ENCODE measurements around the gene DPF1.
A peak's percentile ranks its signal among the peaks of the same experiment; 100 is the strongest.
"Not testable (repeated sequence)": the region's sequence is repeated elsewhere in the genome, so short reads cannot be mapped to it uniquely, and the experiment has no call there.

The DPF1 gene

DNA sequence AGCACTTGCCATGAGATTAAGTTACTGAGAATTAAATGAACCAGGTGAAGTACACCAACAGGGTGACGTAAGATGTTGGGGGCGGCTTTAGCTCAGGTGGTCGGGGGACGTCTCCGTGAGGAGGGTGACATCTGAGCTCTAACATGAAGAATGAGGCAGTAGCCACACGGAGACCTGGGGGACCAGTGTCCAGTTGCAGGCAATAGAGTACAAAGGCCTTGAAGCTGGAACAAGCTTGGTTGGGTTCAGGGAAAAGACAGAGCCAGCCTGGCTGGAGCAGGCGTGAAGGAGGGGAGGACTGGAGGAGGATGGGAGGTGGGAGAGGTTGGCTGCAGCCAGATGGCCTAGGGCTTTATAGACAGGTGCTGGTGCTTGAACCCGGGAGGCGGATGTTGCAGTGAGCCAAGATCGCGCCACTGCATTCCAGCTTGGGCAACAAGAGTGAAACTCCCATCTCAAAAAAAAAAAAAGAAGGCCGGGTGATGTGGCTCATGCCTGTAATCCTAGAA is 42.0 kb upstream of the DPF1 start:
- ChIA-PET CTCF (interaction anchor here (0.6 to 2.4 kb wide), 15 partner anchors 8 to 363 kb away, joined by 3 to 11 read pairs (median 5); partner anchors contain the start of gene PPP1R14A), POLR2A (interaction anchor here (0.8 to 1.6 kb wide), 8 partner anchors 8 to 108 kb away, joined by 3 to 6 read pairs (median 3); partner anchors contain the start of genes PPP1R14A and PSMD8)
- WGBS (ENCODE audit: insufficient coverage): 91% methylated on average over 7 of the region's 12 CpGs
- H3K9me3 ChIP-seq (ENCODE audit: control extremely low read depth in 1 of 5, control insufficient read depth in 4 of 5, insufficient read depth in 2 of 5, low read depth in 1 of 5, low read length in 4 of 5): no peaks in the 10 kb centered on the region
- peaks cover 3 to 61% (median 53%) of the 10 kb centered on the region in 4 experiments for H3K4me1 ChIP-seq (ENCODE audit: control extremely low read depth in 1 of 4, control insufficient read depth in 4 of 4, insufficient read depth in 4 of 4, low read length in 3 of 4)
- peaks cover 0 to 4% (median 0%) of the 10 kb centered on the region in 4 experiments for H3K36me3 ChIP-seq (ENCODE audit: control insufficient read depth in 4 of 4, insufficient read depth in 4 of 4, low read length in 3 of 4)
- peak overlapping the region in 5 of 7 experiments; percentile 71 to 85 (median 81) for H3K4me3 ChIP-seq (ENCODE audit: control insufficient read depth in 1 of 7, extremely low read depth in 1 of 7, insufficient read depth in 4 of 7, low read depth in 2 of 7, low read length in 6 of 7)
- no peaks in the 10 kb centered on the region for H3K27me3 ChIP-seq (replicated peaks in 2 of 5; ENCODE audit: control insufficient read depth in 4 of 5, insufficient read depth in 5 of 5, low read length in 4 of 5)
- DNase-seq: no peak
- H3K27ac ChIP-seq (ENCODE audit: insufficient read depth in 1 of 2, low read depth in 1 of 2, low read length in 2 of 2, poor library complexity in 1 of 2, severe bottlenecking in 2 of 2): peak overlapping the region; percentile 64 to 80

DNA sequence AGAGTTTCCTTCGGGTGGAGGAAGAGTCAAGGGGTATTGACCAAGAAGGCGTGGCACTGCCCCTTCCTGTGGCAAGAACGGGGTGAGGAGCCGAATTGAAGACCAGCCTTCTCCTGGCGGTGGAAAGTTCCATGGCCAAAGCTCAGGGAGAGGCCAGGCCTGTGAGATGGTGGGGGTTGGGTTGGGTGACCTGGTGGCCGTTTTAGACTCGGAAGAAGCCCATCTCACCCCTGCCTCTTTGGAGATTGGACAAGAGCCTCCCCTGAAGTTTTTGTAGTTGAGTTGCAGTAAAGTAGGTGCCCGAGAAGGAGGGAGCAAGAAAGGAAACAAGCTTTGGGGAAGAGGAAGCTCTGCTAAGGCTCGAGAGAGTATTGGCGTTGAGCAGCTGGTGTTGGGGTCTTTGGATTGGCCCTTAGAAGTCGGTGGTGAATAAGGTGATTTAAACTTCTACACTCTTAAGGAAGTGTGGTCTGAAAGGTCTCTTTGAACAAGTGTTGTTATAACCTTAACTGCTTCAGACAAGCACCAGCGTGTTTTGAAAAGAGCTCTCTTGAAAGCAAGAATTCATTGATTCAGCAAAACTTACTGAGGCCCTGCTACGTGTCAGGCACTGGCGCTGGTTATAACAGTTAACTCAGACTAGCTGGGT is 41.3 kb upstream of the DPF1 start:
- CTCF ChIA-PET: interaction anchor here (0.6 to 2.4 kb wide), 16 partner anchors 9 to 363 kb away, joined by 3 to 11 read pairs (median 4); partner anchors contain the start of gene PPP1R14A
- Histone ChIP-seq H3K27me3 (replicated peaks in 2 of 5; ENCODE audit: control insufficient read depth in 4 of 5, insufficient read depth in 5 of 5, low read length in 4 of 5) (no peaks in the 10 kb centered on the region), H3K9me3 (ENCODE audit: control extremely low read depth in 1 of 5, control insufficient read depth in 4 of 5, insufficient read depth in 2 of 5, low read depth in 1 of 5, low read length in 4 of 5) (no peaks in the 10 kb centered on the region), H3K4me1 (ENCODE audit: control extremely low read depth in 1 of 4, control insufficient read depth in 4 of 4, insufficient read depth in 4 of 4, low read length in 3 of 4) (peaks cover 3 to 61% (median 53%) of the 10 kb centered on the region in 4 experiments), H3K27ac (ENCODE audit: insufficient read depth in 1 of 2, low read depth in 1 of 2, low read length in 2 of 2, poor library complexity in 1 of 2, severe bottlenecking in 2 of 2) (peak overlapping the region; percentile 64 to 80), H3K36me3 (ENCODE audit: control insufficient read depth in 4 of 4, insufficient read depth in 4 of 4, low read length in 3 of 4) (no peaks in the 10 kb centered on the region), H3K4me3 (ENCODE audit: control insufficient read depth in 1 of 7, extremely low read depth in 1 of 7, insufficient read depth in 4 of 7, low read depth in 2 of 7, low read length in 6 of 7) (peak overlapping the region; percentile 35 to 85 (median 81))
- POLR2A ChIA-PET: interaction anchor here (0.8 to 1.6 kb wide), 8 partner anchors 9 to 109 kb away, joined by 3 to 6 read pairs (median 3); partner anchors contain the start of genes PPP1R14A and PSMD8
- 7% methylated on average over 12 of the region's 14 CpGs for WGBS (ENCODE audit: insufficient coverage)
- peak; percentile 49 to 87 (median 83) for DNase-seq

DNA sequence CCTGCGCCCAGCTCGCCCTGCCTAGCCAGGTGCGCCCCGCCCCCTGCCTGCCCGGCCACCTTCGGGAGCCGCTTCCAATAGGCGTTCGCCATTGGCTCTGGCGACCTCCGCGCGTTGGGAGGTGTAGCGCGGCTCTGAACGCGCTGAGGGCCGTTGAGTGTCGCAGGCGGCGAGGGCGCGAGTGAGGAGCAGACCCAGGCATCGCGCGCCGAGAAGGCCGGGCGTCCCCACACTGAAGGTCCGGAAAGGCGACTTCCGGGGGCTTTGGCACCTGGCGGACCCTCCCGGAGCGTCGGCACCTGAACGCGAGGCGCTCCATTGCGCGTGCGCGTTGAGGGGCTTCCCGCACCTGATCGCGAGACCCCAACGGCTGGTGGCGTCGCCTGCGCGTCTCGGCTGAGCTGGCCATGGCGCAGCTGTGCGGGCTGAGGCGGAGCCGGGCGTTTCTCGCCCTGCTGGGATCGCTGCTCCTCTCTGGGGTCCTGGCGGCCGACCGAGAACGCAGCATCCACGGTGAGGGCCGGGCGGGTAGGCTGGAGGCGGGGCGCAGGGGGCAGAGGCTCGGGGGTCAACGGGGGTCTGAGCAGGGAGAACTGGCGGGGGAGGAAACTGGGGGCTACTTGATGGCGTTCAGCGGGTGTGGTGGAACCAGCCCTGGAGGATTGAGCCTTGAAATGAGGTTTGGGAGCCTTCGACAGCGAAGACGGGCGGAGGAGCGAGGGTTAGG is 40.6 kb upstream of the DPF1 start, which contains the start of gene SPINT2:
Gene SPINT2 (plus strand): TSS at position 88 of the 727 bp plus-strand sequence. CDS start 320 bp downstream, at position 408.
- ChIA-PET POLR2A (interaction anchor here (1.0 to 1.6 kb wide), 6 partner anchors 9 to 110 kb away, joined by 3 to 6 read pairs (median 3); partner anchors contain the start of genes PPP1R14A and PSMD8), CTCF (interaction anchor here (0.6 to 2.1 kb wide), 10 partner anchors 9 to 362 kb away, joined by 3 to 11 read pairs (median 4); partner anchors contain the start of gene PPP1R14A)
- DNase-seq: peak; percentile 70 to 80 (median 79)
- Histone ChIP-seq H3K4me1 (ENCODE audit: control extremely low read depth in 1 of 4, control insufficient read depth in 4 of 4, insufficient read depth in 4 of 4, low read length in 3 of 4) (peaks cover 3 to 58% (median 53%) of the 10 kb centered on the region in 4 experiments), H3K4me3 (ENCODE audit: control insufficient read depth in 1 of 7, extremely low read depth in 1 of 7, insufficient read depth in 4 of 7, low read depth in 2 of 7, low read length in 6 of 7) (peak within 1 kb of the TSS; percentile 35 to 85 (median 81)), H3K27ac (ENCODE audit: insufficient read depth in 1 of 2, low read depth in 1 of 2, low read length in 2 of 2, poor library complexity in 1 of 2, severe bottlenecking in 2 of 2) (peak within 1 kb of the TSS; percentile 64 to 80), H3K9me3 (ENCODE audit: control extremely low read depth in 1 of 5, control insufficient read depth in 4 of 5, insufficient read depth in 2 of 5, low read depth in 1 of 5, low read length in 4 of 5) (no peaks in the 10 kb centered on the region), H3K36me3 (ENCODE audit: control insufficient read depth in 4 of 4, insufficient read depth in 4 of 4, low read length in 3 of 4) (no peaks in the 10 kb centered on the region), H3K27me3 (replicated peaks in 2 of 5; ENCODE audit: control insufficient read depth in 4 of 5, insufficient read depth in 5 of 5, low read length in 4 of 5) (no peaks in the 10 kb centered on the region)
- under 1% methylated on average over 75 of the region's 78 CpGs for WGBS (ENCODE audit: insufficient coverage)

DNA sequence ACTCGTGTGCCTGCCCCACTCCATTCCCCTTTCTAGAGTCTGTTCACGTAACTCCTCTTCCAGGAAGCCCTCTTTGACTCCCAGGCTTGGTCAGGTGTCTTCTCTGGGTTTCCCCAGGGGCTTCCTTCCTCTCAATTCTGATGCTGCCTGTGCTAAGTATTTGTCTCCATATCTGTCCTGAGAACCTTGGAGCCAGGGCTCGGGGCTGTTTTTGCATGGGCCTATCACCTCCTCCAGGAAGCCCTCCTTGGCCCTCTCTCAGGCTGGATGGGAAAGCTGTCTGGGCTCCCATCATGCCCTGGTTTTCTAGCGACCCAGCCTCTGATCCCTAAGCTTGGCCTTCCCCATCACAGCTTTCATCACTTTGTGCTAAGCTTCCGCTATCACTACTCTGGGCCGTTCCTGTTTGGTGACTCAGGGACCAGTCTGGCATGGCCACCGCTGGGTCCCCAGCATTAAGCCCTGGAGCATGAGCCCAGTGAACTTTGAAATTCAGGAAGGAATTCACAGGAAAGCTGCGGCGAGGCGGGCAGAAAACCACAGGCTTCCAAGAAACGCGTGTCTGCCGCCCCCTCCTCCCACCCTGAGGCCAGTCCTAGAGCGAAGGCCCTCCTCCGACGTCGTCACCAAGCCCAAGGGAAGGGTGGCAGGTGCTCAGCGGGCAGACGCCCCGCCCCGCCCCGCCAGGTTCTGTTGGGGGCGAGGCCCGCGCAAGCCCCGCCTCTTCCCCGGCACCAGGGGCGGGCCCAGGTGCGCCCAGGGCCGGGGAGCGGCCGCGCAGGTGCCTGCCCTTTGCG is 39.9 kb upstream of the DPF1 start:
- DNase-seq: peak; percentile 73 to 88 (median 86)
- Histone ChIP-seq H3K27me3 (replicated peaks in 2 of 5; ENCODE audit: control insufficient read depth in 4 of 5, insufficient read depth in 5 of 5, low read length in 4 of 5) (no peaks in the 10 kb centered on the region), H3K27ac (ENCODE audit: insufficient read depth in 1 of 2, low read depth in 1 of 2, low read length in 2 of 2, poor library complexity in 1 of 2, severe bottlenecking in 2 of 2) (peak overlapping the region; percentile 64 to 80), H3K4me3 (ENCODE audit: control insufficient read depth in 1 of 7, extremely low read depth in 1 of 7, insufficient read depth in 4 of 7, low read depth in 2 of 7, low read length in 6 of 7) (peak overlapping the region; percentile 35 to 85 (median 81)), H3K4me1 (ENCODE audit: control extremely low read depth in 1 of 4, control insufficient read depth in 4 of 4, insufficient read depth in 4 of 4, low read length in 3 of 4) (peaks cover 3 to 57% (median 53%) of the 10 kb centered on the region in 4 experiments), H3K9me3 (ENCODE audit: control extremely low read depth in 1 of 5, control insufficient read depth in 4 of 5, insufficient read depth in 2 of 5, low read depth in 1 of 5, low read length in 4 of 5) (no peaks in the 10 kb centered on the region), H3K36me3 (ENCODE audit: control insufficient read depth in 4 of 4, insufficient read depth in 4 of 4, low read length in 3 of 4) (no peaks in the 10 kb centered on the region)
- WGBS (ENCODE audit: insufficient coverage): 4% methylated on average over 32 of the region's 34 CpGs
- ChIA-PET POLR2A (interaction anchor here (0.7 to 1.6 kb wide), 3 partner anchors 24 to 57 kb away, joined by 3 read pairs; no protein-coding TSS in a partner anchor), CTCF (interaction anchor here (0.9 to 2.1 kb wide), 5 partner anchors 9 to 361 kb away, joined by 3 to 5 read pairs (median 3); no protein-coding TSS in a partner anchor)

DNA sequence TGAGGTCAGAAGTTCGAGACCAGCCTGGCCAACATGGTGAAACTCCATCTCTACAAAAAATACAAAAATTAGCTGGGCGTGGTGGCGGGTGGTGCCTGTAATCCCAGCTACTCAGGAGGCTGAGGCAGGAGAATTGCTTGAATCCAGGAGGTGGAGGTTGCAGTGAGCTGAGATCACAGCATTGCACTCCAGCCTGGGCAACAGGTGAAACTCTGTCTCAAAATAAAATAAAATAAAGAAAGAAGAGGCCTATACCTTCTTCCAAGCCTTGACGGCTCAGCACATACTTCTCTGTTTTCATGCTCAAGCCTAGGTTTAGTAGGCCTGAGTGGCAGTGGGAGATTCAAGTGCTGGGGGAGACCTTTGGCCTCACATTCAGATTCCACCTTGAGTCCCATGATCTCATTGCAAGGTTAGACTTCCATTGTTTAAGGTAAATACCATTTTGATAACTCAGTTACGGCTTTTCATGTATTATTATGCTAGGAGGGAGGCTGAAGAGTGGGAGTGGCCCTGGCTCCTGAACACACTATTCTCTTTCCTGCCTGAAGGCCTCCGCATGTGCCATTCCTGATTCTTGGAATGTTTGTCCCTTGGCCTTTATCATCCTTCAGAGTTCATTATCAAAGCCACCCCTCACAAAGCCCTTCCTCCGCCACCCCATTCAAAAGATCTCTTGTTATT is 38.7 kb upstream of the DPF1 start:
- CTCF ChIA-PET: interaction anchor here (1.8 kb wide), 1 partner anchor 11 kb away, joined by 4 read pairs; no protein-coding TSS in a partner anchor
- Histone ChIP-seq H3K36me3 (ENCODE audit: control insufficient read depth in 4 of 4, insufficient read depth in 4 of 4, low read length in 3 of 4) (no peaks in the 10 kb centered on the region), H3K9me3 (ENCODE audit: control extremely low read depth in 1 of 5, control insufficient read depth in 4 of 5, insufficient read depth in 2 of 5, low read depth in 1 of 5, low read length in 4 of 5) (no peaks in the 10 kb centered on the region), H3K4me1 (ENCODE audit: control extremely low read depth in 1 of 4, control insufficient read depth in 4 of 4, insufficient read depth in 4 of 4, low read length in 3 of 4) (peaks cover 3 to 46% (median 42%) of the 10 kb centered on the region in 4 experiments), H3K27ac (ENCODE audit: insufficient read depth in 1 of 2, low read depth in 1 of 2, low read length in 2 of 2, poor library complexity in 1 of 2, severe bottlenecking in 2 of 2) (no peak overlapping the region), H3K4me3 (ENCODE audit: control insufficient read depth in 1 of 7, extremely low read depth in 1 of 7, insufficient read depth in 4 of 7, low read depth in 2 of 7, low read length in 6 of 7) (no peak overlapping the region), H3K27me3 (replicated peaks in 2 of 5; ENCODE audit: control insufficient read depth in 4 of 5, insufficient read depth in 5 of 5, low read length in 4 of 5) (no peaks in the 10 kb centered on the region)
- WGBS (ENCODE audit: insufficient coverage): 93% methylated on average over 5 of the region's 7 CpGs
- no peak for DNase-seq
- POLR2A ChIA-PET: no interaction called here

DNA sequence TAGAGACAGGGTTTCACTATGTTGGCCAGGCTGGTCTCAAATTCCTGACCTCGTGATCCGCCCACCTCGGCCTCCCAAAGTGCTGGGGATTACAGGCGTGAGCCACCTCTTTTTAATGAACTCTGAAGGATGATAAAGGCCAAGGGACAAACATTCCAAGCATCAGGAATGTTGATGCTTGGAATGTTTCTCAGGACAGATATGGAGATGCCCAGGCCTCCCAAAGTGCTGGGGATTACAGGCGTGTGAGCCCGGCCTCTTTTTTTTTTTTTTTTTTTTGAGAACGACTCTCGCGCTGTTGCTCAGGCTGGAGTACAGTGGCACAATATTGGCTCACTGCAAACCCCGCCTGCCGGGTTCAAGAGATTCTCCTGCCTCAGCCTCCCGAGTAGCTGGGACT is 37.9 kb upstream of the DPF1 start:
- H3K27ac ChIP-seq (ENCODE audit: insufficient read depth in 1 of 2, low read depth in 1 of 2, low read length in 2 of 2, poor library complexity in 1 of 2, severe bottlenecking in 2 of 2); H3K4me3 ChIP-seq (ENCODE audit: control insufficient read depth in 1 of 7, extremely low read depth in 1 of 7, insufficient read depth in 4 of 7, low read depth in 2 of 7, low read length in 6 of 7); H3K9me3 ChIP-seq (ENCODE audit: control extremely low read depth in 1 of 5, control insufficient read depth in 4 of 5, insufficient read depth in 2 of 5, low read depth in 1 of 5, low read length in 4 of 5); DNase-seq; H3K27me3 ChIP-seq (replicated peaks in 2 of 5; ENCODE audit: control insufficient read depth in 4 of 5, insufficient read depth in 5 of 5, low read length in 4 of 5); POLR2A ChIA-PET; H3K36me3 ChIP-seq (ENCODE audit: control insufficient read depth in 4 of 4, insufficient read depth in 4 of 4, low read length in 3 of 4): not testable (repeated sequence)
- CTCF ChIA-PET: interaction anchor here (1.8 kb wide), 1 partner anchor 10 kb away, joined by 4 read pairs; no protein-coding TSS in a partner anchor
- peaks cover 3 to 39% (median 36%) of the 10 kb centered on the region in 4 experiments for H3K4me1 ChIP-seq (ENCODE audit: control extremely low read depth in 1 of 4, control insufficient read depth in 4 of 4, insufficient read depth in 4 of 4, low read length in 3 of 4)
- WGBS (ENCODE audit: insufficient coverage): 97% methylated on average over 9 of the region's 12 CpGs

Measured in common myeloid progenitor, CD34-positive (primary cell).